ENCODE measurements around the gene WDR59.
"Not testable (repeated sequence)": the region's sequence is repeated elsewhere in the genome, so short reads cannot be mapped to it uniquely, and the experiment has no call there.

The WDR59 gene

GRCh38 chr16:74984529-74985296 is at the start of gene WDR59:
WDR59 (minus strand) TSS chr16:74985123; CDS start chr16:74985017, 106 bp downstream.
- in situ Hi-C loops (cut with MboI; ENCODE audit: low sequenced_read_pairs), result no loop called here

- in situ Hi-C loops (cut with MboI; ENCODE audit: low sequenced_read_pairs), result no loop called here
Measured at GRCh38 chr16:75032655-75033054, 47.7 kb upstream of the WDR59 start.

GRCh38 chr16:75029854-75030253 is 44.9 kb upstream of the WDR59 start:
- in situ Hi-C loops (cut with MboI; ENCODE audit: low sequenced_read_pairs), result no loop called here

GRCh38 chr16:75028544-75029135 is 43.7 kb upstream of the WDR59 start:
- in situ Hi-C loops (cut with MboI; ENCODE audit: low sequenced_read_pairs), result no loop called here

- in situ Hi-C loops (cut with MboI; ENCODE audit: low sequenced_read_pairs), result no loop called here
Measured at GRCh38 chr16:75027520-75028300, 42.8 kb upstream of the WDR59 start.

- in situ Hi-C loops (cut with MboI; ENCODE audit: low sequenced_read_pairs), result no loop called here
Measured at GRCh38 chr16:75026892-75027391, 42.0 kb upstream of the WDR59 start.

GRCh38 chr16:75026239-75026891 is 41.4 kb upstream of the WDR59 start:
- in situ Hi-C loops (cut with MboI; ENCODE audit: low sequenced_read_pairs), result not testable (repeated sequence)

GRCh38 chr16:75025761-75026160 is 40.8 kb upstream of the WDR59 start:
- in situ Hi-C loops (cut with MboI; ENCODE audit: low sequenced_read_pairs), result no loop called here

- in situ Hi-C loops (cut with MboI; ENCODE audit: low sequenced_read_pairs), result no loop called here
Measured at GRCh38 chr16:75024594-75024993, 39.7 kb upstream of the WDR59 start.

GRCh38 chr16:75024182-75024581 is 39.3 kb upstream of the WDR59 start:
- in situ Hi-C loops (cut with MboI; ENCODE audit: low sequenced_read_pairs), result no loop called here

- in situ Hi-C loops (cut with MboI; ENCODE audit: low sequenced_read_pairs), result no loop called here
Measured at GRCh38 chr16:75023009-75023408, 38.1 kb upstream of the WDR59 start.

GRCh38 chr16:75022567-75022966 is 37.6 kb upstream of the WDR59 start:
- in situ Hi-C loops (cut with MboI; ENCODE audit: low sequenced_read_pairs), result no loop called here

- in situ Hi-C loops (cut with MboI; ENCODE audit: low sequenced_read_pairs), result no loop called here
Measured at GRCh38 chr16:75021410-75021809, 36.5 kb upstream of the WDR59 start.

GRCh38 chr16:75019586-75019985 is 34.7 kb upstream of the WDR59 start:
- in situ Hi-C loops (cut with MboI; ENCODE audit: low sequenced_read_pairs), result no loop called here

GRCh38 chr16:75019007-75019406 is 34.1 kb upstream of the WDR59 start:
- in situ Hi-C loops (cut with MboI; ENCODE audit: low sequenced_read_pairs), result no loop called here

- in situ Hi-C loops (cut with MboI; ENCODE audit: low sequenced_read_pairs), result no loop called here
Measured at GRCh38 chr16:75017670-75018525, 33.0 kb upstream of the WDR59 start.

GRCh38 chr16:75016451-75017081 is 31.6 kb upstream of the WDR59 start:
- in situ Hi-C loops (cut with MboI; ENCODE audit: low sequenced_read_pairs), result not testable (repeated sequence)

GRCh38 chr16:75014318-75014717 is 29.4 kb upstream of the WDR59 start:
- in situ Hi-C loops (cut with MboI; ENCODE audit: low sequenced_read_pairs), result no loop called here

- in situ Hi-C loops (cut with MboI; ENCODE audit: low sequenced_read_pairs), result not testable (repeated sequence)
Measured at GRCh38 chr16:75013123-75013522, 28.2 kb upstream of the WDR59 start.
